Jurkat, Clone E6-1 (cell line): ENCODE measurements around the gene C1QTNF8.

Experiments
- DNase-seq: peaks from one replicate; pipeline ENCODE4 v3.0.0-alpha.2; 2011; ENCODE audit warnings: low read depth, low spot score
- H3K4me3 ChIP-seq: 2 replicates; pipeline ENCODE4 v1.5.1; 2011; ENCODE audit warnings: mild to moderate bottlenecking, low read length, control low read depth, moderate library complexity

The C1QTNF8 gene

GRCh38 chr16:1113889-1114526 is 18.0 kb upstream of the C1QTNF8 start:
- DNase-seq: no peak
- no peak overlapping the region for H3K4me3 ChIP-seq

DNA sequence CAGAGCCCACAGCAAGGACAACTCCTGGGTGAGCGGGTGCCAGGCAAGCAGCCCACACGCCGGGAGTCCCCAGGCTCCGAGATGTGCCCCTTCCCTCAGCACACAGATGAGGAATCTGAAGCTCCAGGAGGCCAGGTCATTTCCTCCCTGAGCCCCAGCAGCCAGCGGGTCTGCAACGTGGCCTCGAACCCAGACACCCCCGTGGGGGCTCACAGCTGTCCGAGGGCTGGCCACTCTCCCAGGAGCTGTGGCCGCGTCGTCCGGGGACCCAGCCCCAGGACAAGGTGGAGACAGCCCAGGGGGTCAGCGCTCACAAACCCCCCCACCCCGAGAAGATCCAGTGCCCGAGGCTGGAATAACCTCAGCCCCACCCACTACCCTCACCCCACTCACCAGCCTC is 17.4 kb upstream of the C1QTNF8 start:
- DNase-seq: no peak
- no peak overlapping the region for H3K4me3 ChIP-seq

DNA sequence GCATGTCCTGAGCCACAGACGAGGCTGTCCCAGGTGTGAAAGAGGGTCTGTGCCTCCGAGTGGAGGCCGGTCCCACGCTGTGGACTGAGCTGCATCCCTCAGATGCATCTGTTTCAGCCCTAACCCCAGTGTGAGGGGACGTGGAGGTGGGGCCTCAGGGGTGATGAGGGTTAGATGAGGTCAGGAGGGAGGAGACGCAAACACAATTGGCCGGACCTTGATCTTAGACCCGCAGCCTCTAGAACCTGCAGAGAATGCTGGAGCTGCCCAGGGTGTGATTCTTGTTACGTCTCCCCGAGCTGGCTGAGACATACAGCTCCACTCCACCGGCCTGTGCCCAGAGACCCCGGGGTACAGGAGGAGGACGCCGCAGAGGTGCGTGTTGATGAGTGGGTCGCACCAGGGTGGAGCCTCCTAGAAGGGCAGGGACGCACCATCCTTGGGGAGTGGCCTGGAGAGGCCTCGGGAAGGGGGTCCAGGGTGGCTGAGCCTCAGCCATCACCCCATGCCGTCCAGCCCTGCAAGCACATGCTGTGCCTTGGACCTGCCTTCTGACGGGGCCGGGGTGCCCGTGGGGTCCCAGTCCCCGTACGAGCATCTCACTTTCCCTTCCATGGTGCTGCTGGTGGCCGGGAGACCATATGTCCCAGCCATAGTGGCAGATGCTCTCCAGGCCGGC is 16.6 kb upstream of the C1QTNF8 start:
- DNase-seq: no peak
- no peak overlapping the region for H3K4me3 ChIP-seq

- no peak for DNase-seq
- no peak overlapping the region for H3K4me3 ChIP-seq
Measured at GRCh38 chr16:1109648-1110047, 13.6 kb upstream of the C1QTNF8 start.

GRCh38 chr16:1108299-1109252 is 12.5 kb upstream of the C1QTNF8 start:
- no peak for DNase-seq
- no peak overlapping the region for H3K4me3 ChIP-seq

DNA sequence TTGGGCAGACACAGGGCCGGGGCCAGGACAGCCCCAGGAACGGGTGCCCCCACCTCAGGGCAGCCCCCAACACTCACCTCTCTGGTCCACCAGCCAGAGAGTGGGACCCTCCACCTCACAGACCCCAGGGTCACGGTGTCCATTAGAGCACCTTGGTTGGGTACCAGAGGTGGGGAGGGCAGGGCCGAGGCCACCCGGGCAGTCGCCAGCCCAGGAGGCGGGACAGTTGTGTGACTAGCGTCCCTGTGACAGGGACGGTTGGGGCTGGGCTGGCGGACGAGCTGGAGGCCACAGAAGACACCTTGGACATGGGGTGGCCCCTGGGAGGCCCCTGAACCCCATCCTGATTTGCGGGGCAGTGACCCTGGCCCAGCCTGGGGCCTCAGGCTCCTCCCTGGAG is 11.7 kb upstream of the C1QTNF8 start:
- DNase-seq: no peak
- H3K4me3 ChIP-seq: no peak overlapping the region

GRCh38 chr16:1107141-1107540 is 11.1 kb upstream of the C1QTNF8 start:
- H3K4me3 ChIP-seq: no peak overlapping the region
- no peak for DNase-seq

DNA sequence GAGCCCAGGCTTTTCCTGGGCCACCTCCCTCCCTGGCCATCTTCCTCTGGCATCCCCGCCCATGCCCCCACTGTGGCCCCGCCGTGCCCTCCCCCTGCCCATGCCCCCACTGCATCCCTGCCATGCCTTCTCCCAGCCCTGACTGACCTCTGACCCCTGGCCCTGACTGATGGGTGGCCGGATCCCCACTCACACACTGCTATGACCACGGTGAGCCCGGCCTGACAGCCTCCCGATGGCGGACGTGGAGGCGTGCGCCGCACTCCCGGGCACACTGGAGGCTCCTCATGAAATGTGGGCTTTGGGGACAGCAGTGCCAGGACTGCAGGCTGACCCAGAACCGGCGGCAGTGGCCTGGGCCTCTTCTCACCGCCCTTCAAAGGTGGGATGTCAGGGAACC is 10.6 kb upstream of the C1QTNF8 start:
- DNase-seq: no peak
- no peak overlapping the region for H3K4me3 ChIP-seq

- DNase-seq: no peak
- H3K4me3 ChIP-seq: no peak overlapping the region
Measured at GRCh38 chr16:1105888-1106620, 10.0 kb upstream of the C1QTNF8 start.

DNA sequence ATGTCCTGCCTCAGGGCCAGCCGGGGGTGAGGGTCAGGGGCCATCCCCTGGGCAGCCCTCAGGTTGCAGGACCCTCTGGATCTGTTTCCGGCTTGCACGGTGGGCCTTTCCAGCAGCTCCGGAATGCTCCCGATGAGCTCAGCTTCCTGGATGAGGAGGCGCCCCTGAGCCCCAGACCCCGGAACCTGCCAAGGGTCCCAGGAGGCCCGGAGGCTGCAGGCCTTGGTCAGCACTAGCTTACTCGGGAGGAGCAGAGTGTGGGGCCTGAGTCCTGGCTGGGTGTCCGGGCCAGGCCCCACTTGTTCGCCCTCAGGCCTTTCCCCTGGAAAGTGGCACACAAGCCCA is 7.6 kb upstream of the C1QTNF8 start:
- no peak for DNase-seq
- H3K4me3 ChIP-seq: no peak overlapping the region

DNA sequence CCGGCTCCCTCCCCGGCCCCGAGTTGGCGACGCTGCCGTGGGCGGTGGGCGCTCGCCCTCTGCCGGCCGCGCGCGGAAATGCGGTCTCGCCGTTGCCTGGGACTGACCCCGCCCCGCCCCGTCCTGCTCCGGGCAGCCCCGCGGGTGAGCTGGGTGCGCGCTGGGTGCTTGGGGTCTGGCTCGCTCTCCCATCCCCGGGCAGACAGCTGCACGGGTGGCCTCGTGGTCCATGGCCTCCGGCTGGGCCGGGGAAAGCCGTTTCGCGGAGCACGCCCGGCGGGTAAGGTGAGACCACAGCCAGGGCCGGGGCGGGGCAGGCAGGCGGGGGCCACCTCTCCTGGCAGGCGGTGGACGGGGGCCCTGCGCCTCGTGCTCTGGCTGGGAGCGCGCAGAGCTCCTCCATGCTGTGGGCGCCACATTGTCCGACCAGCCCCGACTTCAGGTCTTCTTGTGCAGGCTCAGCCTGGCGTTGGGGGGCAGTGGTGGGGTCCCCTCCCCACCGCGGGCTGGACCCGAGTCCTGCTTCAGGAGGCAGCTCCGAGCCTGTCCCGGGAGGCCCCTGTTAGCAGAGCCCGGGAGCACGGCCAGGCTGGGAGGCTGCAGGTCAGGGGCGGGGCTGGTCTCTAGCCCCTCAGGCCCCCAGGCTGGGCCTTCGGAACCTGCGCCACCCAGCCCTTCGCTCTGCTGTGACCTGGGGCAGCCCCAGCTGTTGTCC is 7.0 kb upstream of the C1QTNF8 start:
- DNase-seq: no peak
- no peak overlapping the region for H3K4me3 ChIP-seq

- no peak for DNase-seq
Measured at GRCh38 chr16:1102333-1102700, 6.3 kb upstream of the C1QTNF8 start.

DNA sequence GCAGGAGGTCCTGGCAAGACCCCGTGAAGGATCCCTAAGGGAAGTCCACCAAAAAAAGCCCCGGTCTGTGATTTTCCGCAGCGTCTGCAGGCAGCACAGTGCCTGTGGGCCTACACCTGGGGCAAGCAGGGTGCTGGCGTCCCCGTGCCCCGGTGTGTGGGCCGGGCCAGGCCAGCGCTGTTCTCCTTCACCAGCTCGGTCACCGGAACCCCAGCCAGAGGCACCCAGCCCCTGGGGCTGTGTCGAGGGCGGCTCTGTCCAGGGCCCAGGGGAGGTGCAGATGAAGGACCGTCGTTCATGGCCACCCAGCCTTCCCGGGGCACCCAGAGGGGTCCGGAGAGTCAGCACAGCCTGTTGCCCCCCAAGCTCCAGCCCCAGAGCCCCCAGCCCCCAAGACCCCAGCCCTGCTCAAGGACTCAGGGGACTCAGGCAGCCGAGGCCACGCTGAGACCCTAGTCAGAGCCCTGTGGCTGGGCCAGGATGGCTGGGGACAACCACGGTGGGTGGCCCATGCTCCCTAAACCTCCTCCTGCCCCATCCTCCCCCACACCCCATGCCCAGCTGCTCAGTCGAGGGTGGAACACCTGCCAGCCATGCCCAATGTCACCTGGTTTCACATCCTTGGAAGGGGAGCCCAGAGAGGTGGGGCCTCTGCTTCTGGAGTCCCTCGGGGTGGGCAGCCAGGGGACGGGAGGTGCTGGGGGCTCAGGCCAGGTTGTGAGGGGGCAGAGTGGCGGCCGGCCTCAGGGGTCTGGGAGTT is 5.7 kb upstream of the C1QTNF8 start:
- no peak overlapping the region for H3K4me3 ChIP-seq
- no peak for DNase-seq

More at GRCh38 chr16:1102333-1102700, 6.3 kb upstream of the C1QTNF8 start:
- H3K4me3 ChIP-seq: no peak overlapping the region

DNA sequence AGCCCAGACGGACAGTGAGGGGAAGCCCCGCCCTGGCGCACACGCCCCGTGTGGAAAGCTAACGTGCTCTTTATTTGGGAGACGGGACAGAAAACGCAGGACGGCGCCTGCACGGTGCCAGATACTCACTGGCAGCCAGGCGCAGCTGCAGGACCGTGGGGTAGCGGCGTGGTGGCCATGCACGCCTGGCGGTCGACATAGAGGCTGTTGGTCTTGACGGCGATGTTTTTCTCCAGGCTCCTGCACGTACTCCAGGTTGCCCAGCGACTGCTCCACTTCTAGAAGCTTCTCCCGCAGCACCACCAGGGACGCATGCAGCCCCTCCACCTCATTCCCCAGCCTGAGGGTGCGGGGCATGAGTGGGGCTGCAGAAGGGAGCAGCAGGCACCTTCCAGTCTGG is 5.1 kb upstream of the C1QTNF8 start:
- no peak for DNase-seq
- H3K4me3 ChIP-seq: no peak overlapping the region

- no peak for DNase-seq
Measured at GRCh38 chr16:1100084-1100800, 4.2 kb upstream of the C1QTNF8 start.

GRCh38 chr16:1099189-1100083 is 3.4 kb upstream of the C1QTNF8 start:
- no peak overlapping the region for H3K4me3 ChIP-seq
- DNase-seq: no peak

More at GRCh38 chr16:1100084-1100800, 4.2 kb upstream of the C1QTNF8 start:
- no peak overlapping the region for H3K4me3 ChIP-seq
